BJ (cell line): ENCODE data around the gene SLC15A4. TPM values are rescaled to one million over a fixed set of nuclear protein-coding genes. Genes with fewer than 3 reads are reported as not detected.
"Not testable (repeated sequence)": the region's sequence is repeated elsewhere in the genome, so short reads cannot be mapped to it uniquely, and the experiment has no call there.

Experiments used
- CTCF ChIA-PET: fragments of 350-600 bp; formaldehyde crosslinking; extraction: SDS; loops from one replicate; lab custom pipeline; 2021; ENCODE audit warnings: antibody characterized with exemption, inconsistent platforms; lab: Yijun Ruan, JAX
- POLR2A ChIA-PET: fragments of 300-600 bp; sonication (Branson Sonifier 250); formaldehyde crosslinking; extraction: SDS; loops from one replicate; lab custom pipeline; 2021; ENCODE audit warnings: antibody characterized with exemption; lab: Charles Lee
- DNase-seq: peaks from one replicate; pipeline ENCODE4 v3.0.0-alpha.2; 2011; ENCODE audit warnings: low read depth
- H3K27me3 ChIP-seq: 2 replicates; pipeline ENCODE4 v1.6.0; 2011; ENCODE audit warnings: low read length; ENCODE audit not compliant: control insufficient read depth, insufficient read depth
- H3K36me3 ChIP-seq: 2 replicates; pipeline ENCODE4 v1.5.1; 2011; ENCODE audit warnings: low read length; ENCODE audit not compliant: control insufficient read depth, insufficient read depth
- H3K4me3 ChIP-seq: 2 replicates; pipeline ENCODE4 v1.5.1; 2011; ENCODE audit warnings: low read depth, mild to moderate bottlenecking, control low read depth, low read length
- polyA plus RNA-seq: library from polyadenylated mRNA; depleted of rRNA; stranded (reverse); fragments of >200 nt; gene quantifications from 2 replicates; pipeline ENCODE4 v1.2.3, GENCODE V29; 2011
- TF ChIP-seq, protein P1 (sequence below): IDR thresholded peaks from 2 replicates; pipeline ENCODE4 v1.5.1; 2011; ENCODE audit warnings: low read depth, mild to moderate bottlenecking, control low read depth, inconsistent platforms, low read length, moderate library complexity; ENCODE audit not compliant: insufficient read depth

The SLC15A4 gene
- polyA plus RNA-seq, 1 experiment = 21.8 TPM

DNA sequence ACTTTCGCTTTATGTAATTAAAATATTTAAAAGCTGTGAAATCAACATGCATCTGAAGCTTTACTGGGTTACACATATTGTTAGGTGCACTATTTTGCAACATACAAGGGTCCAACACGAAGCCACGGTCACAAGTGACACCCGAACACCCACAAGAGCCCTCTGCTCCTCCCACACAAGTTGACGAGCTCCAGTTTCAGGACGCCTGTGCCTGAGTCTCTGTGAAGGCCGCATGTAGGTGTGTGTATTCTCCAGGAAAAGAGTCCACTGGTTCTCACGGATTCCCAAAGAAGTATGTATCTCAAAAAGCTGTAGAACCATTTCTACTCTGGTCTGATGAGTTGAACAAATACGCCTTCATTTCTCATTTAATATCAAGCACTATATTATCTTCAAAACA is 12.0 kb downstream of the SLC15A4 start:
- ChIA-PET CTCF (no interaction called here), POLR2A (no interaction called here)
- H3K4me3 ChIP-seq = no peak overlapping the region
- DNase-seq = no peak
- peaks cover 13% of the 10 kb centered on the region for H3K36me3 ChIP-seq
- no peaks in the 10 kb centered on the region for H3K27me3 ChIP-seq
- TF ChIP-seq, protein P1, sequence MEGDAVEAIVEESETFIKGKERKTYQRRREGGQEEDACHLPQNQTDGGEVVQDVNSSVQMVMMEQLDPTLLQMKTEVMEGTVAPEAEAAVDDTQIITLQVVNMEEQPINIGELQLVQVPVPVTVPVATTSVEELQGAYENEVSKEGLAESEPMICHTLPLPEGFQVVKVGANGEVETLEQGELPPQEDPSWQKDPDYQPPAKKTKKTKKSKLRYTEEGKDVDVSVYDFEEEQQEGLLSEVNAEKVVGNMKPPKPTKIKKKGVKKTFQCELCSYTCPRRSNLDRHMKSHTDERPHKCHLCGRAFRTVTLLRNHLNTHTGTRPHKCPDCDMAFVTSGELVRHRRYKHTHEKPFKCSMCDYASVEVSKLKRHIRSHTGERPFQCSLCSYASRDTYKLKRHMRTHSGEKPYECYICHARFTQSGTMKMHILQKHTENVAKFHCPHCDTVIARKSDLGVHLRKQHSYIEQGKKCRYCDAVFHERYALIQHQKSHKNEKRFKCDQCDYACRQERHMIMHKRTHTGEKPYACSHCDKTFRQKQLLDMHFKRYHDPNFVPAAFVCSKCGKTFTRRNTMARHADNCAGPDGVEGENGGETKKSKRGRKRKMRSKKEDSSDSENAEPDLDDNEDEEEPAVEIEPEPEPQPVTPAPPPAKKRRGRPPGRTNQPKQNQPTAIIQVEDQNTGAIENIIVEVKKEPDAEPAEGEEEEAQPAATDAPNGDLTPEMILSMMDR = no peak

DNA sequence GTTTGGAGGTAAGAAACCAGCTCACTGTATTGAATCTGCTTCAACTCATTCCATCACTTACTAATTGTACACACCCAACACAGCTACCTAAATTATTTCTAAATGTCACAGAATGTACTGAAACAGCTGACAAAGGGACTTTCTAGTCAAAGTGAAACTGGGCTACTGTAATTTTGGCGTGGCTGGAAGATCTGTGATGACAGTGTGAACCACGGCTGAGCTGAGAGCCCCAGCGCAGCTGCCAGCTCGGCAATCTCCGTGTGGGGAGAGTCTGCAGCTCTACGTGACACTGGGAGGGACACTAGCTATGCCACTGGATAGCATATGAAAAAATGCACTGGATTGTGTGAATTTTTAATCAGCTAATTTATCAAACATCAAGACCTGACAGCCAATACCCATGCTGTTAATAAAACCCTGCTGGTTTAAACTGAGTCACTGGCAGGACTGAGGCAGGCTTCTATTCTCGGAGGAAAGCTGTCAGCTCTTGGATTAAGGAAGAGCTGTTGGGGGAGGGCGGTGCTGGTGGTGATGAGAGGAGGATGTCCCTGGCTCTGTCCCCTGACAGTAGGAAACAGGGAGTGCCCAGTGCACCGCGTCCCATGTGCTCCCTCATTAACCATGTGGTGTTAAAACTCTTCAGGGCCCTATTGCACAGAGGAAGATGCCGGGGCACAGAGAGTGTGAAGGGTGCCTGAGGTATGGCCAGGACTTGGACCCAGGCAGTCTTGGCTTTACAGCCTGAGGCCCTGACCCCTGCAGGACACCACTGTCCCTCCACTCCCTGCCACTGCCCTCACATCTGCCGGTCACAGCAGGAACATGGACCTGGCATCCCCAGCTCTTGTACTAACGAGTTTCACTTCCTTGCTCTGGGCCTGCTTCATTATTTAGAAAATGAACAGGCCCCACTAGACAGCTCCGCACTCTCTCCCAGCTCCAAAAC is 13.3 kb downstream of the SLC15A4 start:
- POLR2A ChIA-PET = no interaction called here
- CTCF ChIA-PET = no interaction called here
- TF ChIP-seq, protein P1 = no peak
- no peak overlapping the region for H3K4me3 ChIP-seq
- H3K36me3 ChIP-seq = peaks cover 13% of the 10 kb centered on the region
- no peak for DNase-seq
- no peaks in the 10 kb centered on the region for H3K27me3 ChIP-seq

DNA sequence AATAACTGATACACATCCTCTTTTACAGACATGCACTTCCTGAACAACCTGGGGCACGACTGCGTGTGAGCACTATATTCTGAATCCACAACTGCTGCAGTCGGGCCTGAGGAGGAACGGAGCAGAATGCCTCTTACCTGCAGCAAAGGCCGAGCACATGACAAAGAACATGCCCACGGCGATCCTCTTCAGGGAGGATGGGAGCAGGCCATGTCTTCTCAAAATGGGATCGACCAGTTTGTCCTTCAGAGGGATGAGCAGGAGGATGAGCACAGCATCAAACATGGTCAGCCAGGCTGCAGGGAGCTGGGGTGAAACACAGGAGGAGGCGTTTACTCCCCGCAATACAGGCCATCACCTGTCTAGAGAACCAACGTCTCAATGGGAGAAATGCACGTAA is 15.1 kb downstream of the SLC15A4 start:
- DNase-seq = no peak
- ChIA-PET POLR2A (no interaction called here), CTCF (no interaction called here)
- peaks cover 12% of the 10 kb centered on the region for H3K36me3 ChIP-seq
- no peaks in the 10 kb centered on the region for H3K27me3 ChIP-seq
- H3K4me3 ChIP-seq = no peak overlapping the region
- TF ChIP-seq, protein P1 = no peak

DNA sequence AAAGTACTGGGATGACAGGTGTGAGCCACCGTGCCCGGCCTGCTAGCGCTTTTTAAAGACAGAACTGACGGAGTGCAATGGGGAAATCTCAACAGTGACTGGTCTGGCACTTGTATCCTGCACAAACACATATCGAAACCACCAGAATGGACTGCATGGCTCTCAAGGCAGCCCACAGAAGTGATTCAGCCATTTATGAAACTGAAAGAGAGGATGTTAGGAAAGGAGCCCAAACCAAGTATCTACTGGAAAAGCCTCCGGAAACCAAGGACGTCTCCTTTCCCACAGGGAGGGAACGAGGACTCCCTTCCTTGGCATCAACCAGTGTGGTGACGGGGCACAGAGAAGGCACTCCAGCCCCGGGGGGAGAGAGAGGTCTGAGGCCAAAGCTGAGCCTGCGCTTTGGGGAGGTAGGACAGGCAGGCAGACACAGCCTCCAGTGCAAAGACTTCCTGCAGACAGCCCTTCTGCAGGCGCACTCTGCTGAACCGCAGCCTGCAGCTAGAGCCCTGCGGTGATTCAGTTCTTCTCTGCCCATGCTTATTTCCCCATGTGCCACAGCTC is 16.5 kb downstream of the SLC15A4 start:
- no peak for DNase-seq
- Histone ChIP-seq H3K36me3 (peaks cover 10% of the 10 kb centered on the region), H3K27me3 (no peaks in the 10 kb centered on the region), H3K4me3 (no peak overlapping the region)
- CTCF ChIA-PET = interaction anchor here (0.9 kb wide), 1 partner anchor 18 kb away, joined by 3 read pairs; no protein-coding TSS in a partner anchor
- POLR2A ChIA-PET = no interaction called here
- TF ChIP-seq, protein P1 = no peak

DNA sequence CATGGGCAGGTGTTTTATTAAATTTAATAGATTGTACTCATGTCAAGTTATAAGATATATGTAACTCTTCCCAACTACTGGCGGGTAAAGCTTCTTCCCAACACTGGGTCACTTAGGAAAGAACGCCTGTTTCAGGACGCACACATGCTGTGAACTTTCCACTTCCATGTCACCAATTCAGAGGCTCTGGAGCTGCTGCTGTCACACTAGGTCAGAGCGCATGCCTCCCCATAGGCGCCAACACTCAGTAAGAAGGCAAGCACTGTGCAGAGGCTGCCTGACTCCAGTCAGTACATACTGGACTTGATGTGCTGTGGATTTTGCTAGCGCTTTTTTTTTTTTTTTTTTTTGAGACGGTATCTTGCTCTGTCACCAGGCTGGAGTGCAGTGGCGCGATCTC is 17.2 kb downstream of the SLC15A4 start:
- no peak overlapping the region for H3K4me3 ChIP-seq
- H3K36me3 ChIP-seq = peaks cover 10% of the 10 kb centered on the region
- TF ChIP-seq, protein P1 = no peak
- CTCF ChIA-PET = interaction anchor here (0.9 kb wide), 1 partner anchor 17 kb away, joined by 3 read pairs; no protein-coding TSS in a partner anchor
- POLR2A ChIA-PET = no interaction called here
- no peak for DNase-seq
- no peaks in the 10 kb centered on the region for H3K27me3 ChIP-seq

DNA sequence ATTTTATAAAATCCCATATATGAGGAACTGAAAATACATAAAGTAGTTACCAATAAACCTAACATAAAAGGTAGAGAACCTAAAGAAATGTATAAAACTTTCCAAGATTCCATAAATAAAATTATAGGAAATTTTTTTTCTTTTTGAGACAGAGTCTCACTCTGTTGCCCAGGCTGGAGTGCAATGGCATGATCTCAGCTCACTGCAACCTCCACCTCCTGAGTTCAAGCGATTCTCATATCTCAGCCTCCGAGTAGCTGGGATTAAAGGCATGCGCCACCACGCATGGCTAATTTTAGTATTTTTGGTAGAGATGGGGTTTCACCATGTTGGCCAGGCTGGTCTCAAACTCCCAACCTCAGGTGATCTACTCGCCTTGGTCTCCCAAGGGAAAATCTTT is 18.4 kb downstream of the SLC15A4 start:
- H3K4me3 ChIP-seq, CTCF ChIA-PET, H3K27me3 ChIP-seq, DNase-seq, POLR2A ChIA-PET: not testable (repeated sequence)
- peaks cover 10% of the 10 kb centered on the region for H3K36me3 ChIP-seq
